Small intestine (tissue), 7 donors: ENCODE measurements around the gene MAPK13. TPM values are rescaled to one million over a fixed set of nuclear protein-coding genes. Genes with fewer than 3 reads are reported as not detected.

ENCODE experiments used
- DNase-seq, 2 donors: peaks; one replicate each; pipeline versions ENCODE4 v3.0.0 to v3.0.0-alpha.2; 2013
- FAIRE-seq: peaks from 2 replicates; lab custom pipeline; 2012; peaks lifted over from hg19 to GRCh38; lab: Jason Lieb, UNC
- H3K27ac ChIP-seq, 3 donors: one replicate each; pipeline ENCODE4 v1.5.1; 2013; ENCODE audit warnings: low read length in 2 of 3, mild to moderate bottlenecking in 2 of 3, control low read depth in 1 of 3, inconsistent platforms in 1 of 3, low read depth in 1 of 3, moderate library complexity in 1 of 3
- H3K27me3 ChIP-seq, 3 donors: one replicate each; pipeline ENCODE4 v1.6.1; 2013; ENCODE audit warnings: low read length in 3 of 3, inconsistent platforms in 1 of 3; ENCODE audit not compliant: control insufficient read depth in 3 of 3, insufficient read depth in 3 of 3
- H3K36me3 ChIP-seq, 3 donors: one replicate each; pipeline ENCODE4 v1.6.1; 2013; ENCODE audit warnings: low read length in 3 of 3, inconsistent platforms in 1 of 3, low read depth in 1 of 3, mild to moderate bottlenecking in 1 of 3, moderate library complexity in 1 of 3; ENCODE audit not compliant: control insufficient read depth in 3 of 3, insufficient read depth in 2 of 3
- H3K4me1 ChIP-seq, 3 donors: one replicate each; pipeline ENCODE4 v1.6.1; 2013; ENCODE audit warnings: low read length in 2 of 3, inconsistent platforms in 1 of 3, low read depth in 1 of 3, mild to moderate bottlenecking in 1 of 3, moderate library complexity in 1 of 3; ENCODE audit not compliant: control insufficient read depth in 3 of 3, insufficient read depth in 2 of 3
- H3K4me3 ChIP-seq, 3 donors: one replicate each; pipeline ENCODE4 v1.5.1; 2013; ENCODE audit warnings: low read length in 3 of 3, control low read depth in 1 of 3, inconsistent platforms in 1 of 3, low read depth in 1 of 3, mild to moderate bottlenecking in 1 of 3, moderate library complexity in 1 of 3
- H3K9me3 ChIP-seq, 2 donors: one replicate each; pipeline ENCODE4 v1.6.1; 2013; ENCODE audit warnings: low read depth in 1 of 2, low read length in 1 of 2; ENCODE audit not compliant: control insufficient read depth in 2 of 2, insufficient read depth in 1 of 2
- WGBS, 3 donors: extraction: QIAGEN DNeasy Blood & Tissue Kit; methylation state at CpG; one replicate each; pipeline ENCODE4 v1.1.7; 2013; 5-methylcytosine and 5-hydroxymethylcytosine counted together
- polyA plus RNA-seq, 4 donors: library from polyadenylated mRNA; stranded (reverse) in 3 of 4; unstranded in 1 of 4; fragments of 200-250 nt in 3 of 4; fragments of 120-200 nt in 1 of 4; gene quantifications; one replicate each; pipeline versions ENCODE4 v1.2.1 to v1.2.3, GENCODE V29; 2013
- donor health status: healthy with polysubstance abuse.
- donor health status: control.
- donor health status: control.
- donor health status: Bipolar disorder and iron deficiency.
- donor health status: healthy.

Gene MAPK13
- polyA plus RNA-seq, 4 donors = 86.7 to 161 (median 102) TPM

GRCh38 chr6:36139431-36139830, 9.1 kb downstream of the MAPK13 start:
- 57 to 64% (median 57%) methylated on average over 7 of the region's 7 CpGs for WGBS, 3 donors
- DNase-seq = no peak
- no peak overlapping the region for H3K27ac ChIP-seq
- peaks cover 0 to 10% (median 0%) of the 10 kb centered on the region in 3 donors for H3K4me1 ChIP-seq
- no peak for FAIRE-seq
- no peak overlapping the region for H3K4me3 ChIP-seq
- no peaks in the 10 kb centered on the region for H3K9me3 ChIP-seq
- H3K36me3 ChIP-seq = peaks cover 6 to 83% (median 17%) of the 10 kb centered on the region in 3 donors
- H3K27me3 ChIP-seq = no peaks in the 10 kb centered on the region

- H3K27me3 ChIP-seq = no peaks in the 10 kb centered on the region
- no peak overlapping the region for H3K27ac ChIP-seq
- H3K9me3 ChIP-seq = no peaks in the 10 kb centered on the region
- H3K4me1 ChIP-seq = peaks cover 0 to 10% (median 0%) of the 10 kb centered on the region in 3 donors
- H3K36me3 ChIP-seq = peaks cover 6 to 79% (median 16%) of the 10 kb centered on the region in 3 donors
- WGBS, 3 donors = 51 to 73% (median 55%) methylated on average over 8 of the region's 8 CpGs
- no peak for FAIRE-seq
- H3K4me3 ChIP-seq = no peak overlapping the region
- DNase-seq = no peak
Observed at GRCh38 chr6:36139991-36140710, 9.8 kb downstream of the MAPK13 start.

GRCh38 chr6:36141091-36141490, 10.8 kb downstream of the MAPK13 start:
- H3K27me3 ChIP-seq = no peaks in the 10 kb centered on the region
- WGBS, 3 donors = 84 to 95% (median 86%) methylated on average over 4 of the region's 4 CpGs
- DNase-seq (no peak), FAIRE-seq (no peak)
- peaks cover 0 to 10% (median 0%) of the 10 kb centered on the region in 3 donors for H3K4me1 ChIP-seq
- no peak overlapping the region for H3K27ac ChIP-seq
- H3K36me3 ChIP-seq = peaks cover 6 to 73% (median 15%) of the 10 kb centered on the region in 3 donors
- no peak overlapping the region for H3K4me3 ChIP-seq
- H3K9me3 ChIP-seq = no peaks in the 10 kb centered on the region

- Histone ChIP-seq H3K4me3 (no peak overlapping the region), H3K4me1 (peaks cover 0 to 11% (median 0%) of the 10 kb centered on the region in 3 donors), H3K9me3 (no peaks in the 10 kb centered on the region), H3K27me3 (no peaks in the 10 kb centered on the region), H3K36me3 (peaks cover 3 to 65% (median 8%) of the 10 kb centered on the region in 3 donors), H3K27ac (no peak overlapping the region)
- WGBS, 3 donors = 90 to 94% (median 93%) methylated on average over 4 of the region's 4 CpGs
- DNase-seq (no peak), FAIRE-seq (no peak)
Observed at GRCh38 chr6:36141961-36142360, 11.6 kb downstream of the MAPK13 start.

GRCh38 chr6:36142971-36143838, 12.9 kb downstream of the MAPK13 start:
- H3K9me3 ChIP-seq = peaks cover 0 to 7% of the 10 kb centered on the region in 2 donors
- 92 to 96% (median 92%) methylated on average over 13 of the region's 13 CpGs for WGBS, 3 donors
- H3K36me3 ChIP-seq = peaks cover 3 to 54% (median 8%) of the 10 kb centered on the region in 3 donors
- no peak for DNase-seq
- no peaks in the 10 kb centered on the region for H3K27me3 ChIP-seq
- peaks cover 0 to 15% (median 0%) of the 10 kb centered on the region in 3 donors for H3K4me1 ChIP-seq
- no peak for FAIRE-seq
- no peak overlapping the region for H3K4me3 ChIP-seq
- no peak overlapping the region for H3K27ac ChIP-seq

GRCh38 chr6:36145495-36145894, 15.2 kb downstream of the MAPK13 start:
- Histone ChIP-seq H3K36me3 (peaks cover 0 to 31% (median 3%) of the 10 kb centered on the region in 3 donors), H3K27me3 (no peaks in the 10 kb centered on the region), H3K4me1 (peaks cover 0 to 8% (median 0%) of the 10 kb centered on the region in 3 donors), H3K27ac (no peak overlapping the region), H3K4me3 (no peak overlapping the region), H3K9me3 (peaks cover 0 to 10% of the 10 kb centered on the region in 2 donors)
- FAIRE-seq = no peak
- DNase-seq = no peak
- WGBS, 3 donors = 72 to 78% (median 77%) methylated on average over 4 of the region's 4 CpGs

GRCh38 chr6:36147294-36147693, 17.0 kb downstream of the MAPK13 start:
- no peak for FAIRE-seq
- Histone ChIP-seq H3K4me1 (peaks cover 0 to 8% (median 0%) of the 10 kb centered on the region in 3 donors), H3K9me3 (peaks cover 0 to 10% of the 10 kb centered on the region in 2 donors), H3K4me3 (no peak overlapping the region), H3K27ac (peak overlapping the region in 1 of 3 donors; percentile 32), H3K36me3 (peaks cover 0 to 18% (median 3%) of the 10 kb centered on the region in 3 donors), H3K27me3 (no peaks in the 10 kb centered on the region)
- peak in 1 of 2 donors; percentile 60 for DNase-seq
- 26 to 75% (median 63%) methylated on average over 3 of the region's 3 CpGs for WGBS, 3 donors

GRCh38 chr6:36149476-36149875, 19.2 kb downstream of the MAPK13 start:
- no peak overlapping the region for H3K4me3 ChIP-seq
- H3K4me1 ChIP-seq = peaks cover 0 to 8% (median 0%) of the 10 kb centered on the region in 3 donors
- no peak overlapping the region for H3K27ac ChIP-seq
- no peaks in the 10 kb centered on the region for H3K27me3 ChIP-seq
- peaks cover 0 to 10% of the 10 kb centered on the region in 2 donors for H3K9me3 ChIP-seq
- DNase-seq (no peak), FAIRE-seq (no peak)
- H3K36me3 ChIP-seq = peaks cover 0 to 7% (median 0%) of the 10 kb centered on the region in 3 donors
